IMR-90 (cell line): Measurements from ENCODE around the gene ZNF620.

ENCODE experiments used
- BHLHE40 ChIP-seq: fragments of 150-350 bp; IDR thresholded peaks from 2 replicates; pipeline ENCODE4 v1.6.1; 2016; ENCODE audit warnings: mild to moderate bottlenecking, low read depth, low read length
- CEBPB ChIP-seq: IDR thresholded peaks from 2 replicates; pipeline ENCODE4 v1.6.1; 2012; ENCODE audit warnings: low read depth, low read length, improper control_type of control experiment
- FOS ChIP-seq: fragments of 150-350 bp; IDR thresholded peaks from 2 replicates; pipeline ENCODE4 v1.6.1; 2016; ENCODE audit warnings: low read depth, low read length
- MAFK ChIP-seq: IDR thresholded peaks from 2 replicates; pipeline ENCODE4 v1.6.1; 2012; ENCODE audit warnings: low read depth, low read length, improper control_type of control experiment
- MAZ ChIP-seq: IDR thresholded peaks from 2 replicates; pipeline ENCODE4 v1.6.1; 2012; ENCODE audit warnings: low read depth, mild to moderate bottlenecking, low read length, improper control_type of control experiment, moderate library complexity, borderline replicate concordance
- MXI1 ChIP-seq: IDR thresholded peaks from 2 replicates; pipeline ENCODE4 v1.6.1; 2012; ENCODE audit warnings: low read depth, mild to moderate bottlenecking, low read length, moderate library complexity, borderline replicate concordance
- POLR2A ChIP-seq: IDR thresholded peaks from 2 replicates; pipeline ENCODE4 v1.6.1; 2012; ENCODE audit warnings: mild to moderate bottlenecking, low read depth, low read length
- RAD21 ChIP-seq: IDR thresholded peaks from 2 replicates; pipeline ENCODE4 v1.6.1; 2012; ENCODE audit warnings: low read length, improper control_type of control experiment
- RFX5 ChIP-seq: IDR thresholded peaks from 2 replicates; pipeline ENCODE4 v1.8.0; 2012; ENCODE audit warnings: low read depth, mild to moderate bottlenecking, low read length, moderate library complexity
- SMC3 ChIP-seq: fragments of 150-350 bp; IDR thresholded peaks from 2 replicates; pipeline ENCODE4 v1.6.1; 2016; ENCODE audit warnings: low read depth, mild to moderate bottlenecking, antibody characterized with exemption, low read length, moderate library complexity
- TF ChIP-seq, protein P1 (sequence below): conservative IDR thresholded peaks from 2 replicates; pipeline ENCODE4 v1.5.1; 2012; ENCODE audit warnings: mild to moderate bottlenecking, low read depth, low read length, improper control_type of control experiment
- TF ChIP-seq, protein P2 (sequence below): fragments of 150-350 bp; IDR thresholded peaks from 2 replicates; pipeline ENCODE4 v1.6.1; 2017; ENCODE audit warnings: mild to moderate bottlenecking, antibody characterized with exemption, low read length, low read depth
- TF ChIP-seq, protein P3 (sequence below): fragments of 150-350 bp; IDR thresholded peaks from 2 replicates; pipeline ENCODE4 v1.6.1; 2016; ENCODE audit warnings: low read depth, mild to moderate bottlenecking, low read length, moderate library complexity, borderline replicate concordance

DNA sequence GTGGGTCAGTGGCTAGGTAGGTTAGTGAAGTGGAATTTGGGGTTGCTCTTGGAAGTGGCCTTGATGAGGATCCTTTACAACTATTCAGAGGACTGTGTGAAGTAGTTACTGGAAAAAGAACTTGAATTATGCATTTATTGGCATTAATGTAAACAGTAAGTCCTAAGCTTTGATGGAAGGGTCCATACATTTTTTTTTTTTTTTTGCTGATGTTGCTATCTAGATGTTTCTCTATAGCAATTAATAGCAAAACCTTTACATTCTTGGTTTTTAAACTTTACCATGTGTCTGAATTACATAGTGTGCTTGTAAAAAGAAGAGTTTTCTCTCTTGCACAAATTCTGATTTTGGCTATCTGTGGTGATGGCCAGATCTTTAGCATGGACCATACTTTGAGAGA, 28.4 kb downstream of the ZNF620 start:
- no peak for TF ChIP-seq MXI1
- TF ChIP-seq, protein P1, sequence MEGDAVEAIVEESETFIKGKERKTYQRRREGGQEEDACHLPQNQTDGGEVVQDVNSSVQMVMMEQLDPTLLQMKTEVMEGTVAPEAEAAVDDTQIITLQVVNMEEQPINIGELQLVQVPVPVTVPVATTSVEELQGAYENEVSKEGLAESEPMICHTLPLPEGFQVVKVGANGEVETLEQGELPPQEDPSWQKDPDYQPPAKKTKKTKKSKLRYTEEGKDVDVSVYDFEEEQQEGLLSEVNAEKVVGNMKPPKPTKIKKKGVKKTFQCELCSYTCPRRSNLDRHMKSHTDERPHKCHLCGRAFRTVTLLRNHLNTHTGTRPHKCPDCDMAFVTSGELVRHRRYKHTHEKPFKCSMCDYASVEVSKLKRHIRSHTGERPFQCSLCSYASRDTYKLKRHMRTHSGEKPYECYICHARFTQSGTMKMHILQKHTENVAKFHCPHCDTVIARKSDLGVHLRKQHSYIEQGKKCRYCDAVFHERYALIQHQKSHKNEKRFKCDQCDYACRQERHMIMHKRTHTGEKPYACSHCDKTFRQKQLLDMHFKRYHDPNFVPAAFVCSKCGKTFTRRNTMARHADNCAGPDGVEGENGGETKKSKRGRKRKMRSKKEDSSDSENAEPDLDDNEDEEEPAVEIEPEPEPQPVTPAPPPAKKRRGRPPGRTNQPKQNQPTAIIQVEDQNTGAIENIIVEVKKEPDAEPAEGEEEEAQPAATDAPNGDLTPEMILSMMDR: no peak
- TF ChIP-seq CEBPB: no peak
- no peak for TF ChIP-seq RFX5
- no peak for TF ChIP-seq POLR2A
- no peak for TF ChIP-seq MAZ
- TF ChIP-seq, protein P2, sequence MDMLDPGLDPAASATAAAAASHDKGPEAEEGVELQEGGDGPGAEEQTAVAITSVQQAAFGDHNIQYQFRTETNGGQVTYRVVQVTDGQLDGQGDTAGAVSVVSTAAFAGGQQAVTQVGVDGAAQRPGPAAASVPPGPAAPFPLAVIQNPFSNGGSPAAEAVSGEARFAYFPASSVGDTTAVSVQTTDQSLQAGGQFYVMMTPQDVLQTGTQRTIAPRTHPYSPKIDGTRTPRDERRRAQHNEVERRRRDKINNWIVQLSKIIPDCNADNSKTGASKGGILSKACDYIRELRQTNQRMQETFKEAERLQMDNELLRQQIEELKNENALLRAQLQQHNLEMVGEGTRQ: no peak
- no peak for TF ChIP-seq SMC3
- no peak for TF ChIP-seq RAD21
- TF ChIP-seq MAFK: peak; percentile 53; the same call in 1 of the 2 replicates
- TF ChIP-seq, protein P3, sequence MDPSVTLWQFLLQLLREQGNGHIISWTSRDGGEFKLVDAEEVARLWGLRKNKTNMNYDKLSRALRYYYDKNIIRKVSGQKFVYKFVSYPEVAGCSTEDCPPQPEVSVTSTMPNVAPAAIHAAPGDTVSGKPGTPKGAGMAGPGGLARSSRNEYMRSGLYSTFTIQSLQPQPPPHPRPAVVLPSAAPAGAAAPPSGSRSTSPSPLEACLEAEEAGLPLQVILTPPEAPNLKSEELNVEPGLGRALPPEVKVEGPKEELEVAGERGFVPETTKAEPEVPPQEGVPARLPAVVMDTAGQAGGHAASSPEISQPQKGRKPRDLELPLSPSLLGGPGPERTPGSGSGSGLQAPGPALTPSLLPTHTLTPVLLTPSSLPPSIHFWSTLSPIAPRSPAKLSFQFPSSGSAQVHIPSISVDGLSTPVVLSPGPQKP: no peak
- TF ChIP-seq FOS: no peak
- no peak for TF ChIP-seq BHLHE40
